Smooth muscle cell (in vitro differentiated cells): Measurements from ENCODE around the gene METRN. TPM values are rescaled to one million over a fixed set of nuclear protein-coding genes. Genes with fewer than 3 reads are reported as not detected.

Experiments
- DNase-seq: peaks from one replicate; lab custom pipeline; 2025; ENCODE audit not compliant: unreplicated experiment; lab: John Stamatoyannopoulos, UW
- H2AFZ ChIP-seq: fragments of 200-600 bp; sonication (generic); 2 replicates; pipeline ENCODE4 v1.6.0; 2016; ENCODE audit warnings: antibody characterized with exemption, low read depth, mild to moderate bottlenecking
- H3F3A ChIP-seq: fragments of 200-600 bp; sonication (generic); 2 replicates; pipeline ENCODE4 v1.6.0; 2017; ENCODE audit warnings: antibody characterized with exemption, low read depth
- H3K27ac ChIP-seq: fragments of 200-600 bp; sonication (generic); 2 replicates; pipeline ENCODE4 v1.5.1; 2016; ENCODE audit warnings: low read depth, mild to moderate bottlenecking
- H3K27me3 ChIP-seq: fragments of 200-600 bp; sonication (generic); 2 replicates; pipeline ENCODE4 v1.6.1; 2016; ENCODE audit warnings: low read depth, mild to moderate bottlenecking
- H3K36me3 ChIP-seq: fragments of 200-600 bp; sonication (generic); 2 replicates; pipeline ENCODE4 v1.5.1; 2016; ENCODE audit warnings: low read depth
- H3K4me1 ChIP-seq: fragments of 200-600 bp; sonication (generic); 2 replicates; pipeline ENCODE4 v1.5.1; 2016; ENCODE audit warnings: low read depth
- H3K4me2 ChIP-seq: fragments of 200-600 bp; sonication (generic); 2 replicates; pipeline ENCODE4 v1.6.0; 2016; ENCODE audit warnings: mild to moderate bottlenecking
- H3K4me3 ChIP-seq: fragments of 200-600 bp; sonication (generic); 2 replicates; pipeline ENCODE4 v1.5.1; 2016; ENCODE audit warnings: mild to moderate bottlenecking
- H3K79me2 ChIP-seq: fragments of 200-600 bp; sonication (generic); 2 replicates; pipeline ENCODE4 v1.6.0; 2016; ENCODE audit warnings: low read depth, mild to moderate bottlenecking
- H3K9ac ChIP-seq: fragments of 200-600 bp; sonication (generic); 2 replicates; pipeline ENCODE4 v1.6.0; 2016; ENCODE audit warnings: low read depth
- H3K9me3 ChIP-seq: fragments of 200-600 bp; sonication (generic); replicated peaks from 2 replicates; pipeline ENCODE4 v1.5.1; 2016; ENCODE audit warnings: low read depth
- H4K20me1 ChIP-seq: fragments of 200-600 bp; sonication (generic); 2 replicates; pipeline ENCODE4 v1.6.0; 2016; ENCODE audit warnings: low read depth
- WGBS: methylation state at CpG from one replicate; pipeline ENCODE4 v1.1.7; 2016; ENCODE audit warnings: low lambda C conversion rate; 5-methylcytosine and 5-hydroxymethylcytosine counted together
- polyA plus RNA-seq: library from polyadenylated mRNA; unstranded; fragments of >200 nt; fragmentation: Nextera tagmentation; extraction: Ambion mirVana; gene quantifications from 2 replicates; pipeline ENCODE4 v1.2.1, GENCODE V29; 2016
- total RNA-seq: library from RNA; depleted of rRNA; stranded (reverse); fragments of >200 nt; gene quantifications from 2 replicates; pipeline ENCODE4 v1.2.3, GENCODE V29; 2014
- TF ChIP-seq, protein P1 (sequence below): fragments of 200-600 bp; sonication (generic); IDR thresholded peaks from 2 replicates; pipeline ENCODE4 v1.5.1; 2017; ENCODE audit warnings: borderline replicate concordance, mild to moderate bottlenecking, antibody characterized with exemption; ENCODE audit not compliant: insufficient read depth, poor library complexity, severe bottlenecking

Gene METRN
- total and polyA plus RNA-seq, 2 experiments from 2014 or later, result 30.6 to 193 TPM

GRCh38 chr16:760545-761343 is 45.8 kb downstream of the METRN start, which contains the start of gene MSLN:
TSS of gene MSLN (plus strand) at chr16:760734. CDS start at chr16:762681, 1,947 bp downstream.
- no peaks in the 10 kb centered on the region for H3F3A ChIP-seq
- H3K4me3 ChIP-seq, result no peak within 1 kb of the TSS
- H2AFZ ChIP-seq, result no peak within 1 kb of the TSS
- H3K27ac ChIP-seq, result no peak within 1 kb of the TSS
- no peaks in the 10 kb centered on the region for H4K20me1 ChIP-seq
- TF ChIP-seq, protein P1, sequence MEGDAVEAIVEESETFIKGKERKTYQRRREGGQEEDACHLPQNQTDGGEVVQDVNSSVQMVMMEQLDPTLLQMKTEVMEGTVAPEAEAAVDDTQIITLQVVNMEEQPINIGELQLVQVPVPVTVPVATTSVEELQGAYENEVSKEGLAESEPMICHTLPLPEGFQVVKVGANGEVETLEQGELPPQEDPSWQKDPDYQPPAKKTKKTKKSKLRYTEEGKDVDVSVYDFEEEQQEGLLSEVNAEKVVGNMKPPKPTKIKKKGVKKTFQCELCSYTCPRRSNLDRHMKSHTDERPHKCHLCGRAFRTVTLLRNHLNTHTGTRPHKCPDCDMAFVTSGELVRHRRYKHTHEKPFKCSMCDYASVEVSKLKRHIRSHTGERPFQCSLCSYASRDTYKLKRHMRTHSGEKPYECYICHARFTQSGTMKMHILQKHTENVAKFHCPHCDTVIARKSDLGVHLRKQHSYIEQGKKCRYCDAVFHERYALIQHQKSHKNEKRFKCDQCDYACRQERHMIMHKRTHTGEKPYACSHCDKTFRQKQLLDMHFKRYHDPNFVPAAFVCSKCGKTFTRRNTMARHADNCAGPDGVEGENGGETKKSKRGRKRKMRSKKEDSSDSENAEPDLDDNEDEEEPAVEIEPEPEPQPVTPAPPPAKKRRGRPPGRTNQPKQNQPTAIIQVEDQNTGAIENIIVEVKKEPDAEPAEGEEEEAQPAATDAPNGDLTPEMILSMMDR, result no peak
- no peaks in the 10 kb centered on the region for H3K79me2 ChIP-seq
- DNase-seq, result no peak
- no peaks in the 10 kb centered on the region for H3K27me3 ChIP-seq
- no peaks in the 10 kb centered on the region for H3K36me3 ChIP-seq
- no peaks in the 10 kb centered on the region for H3K4me1 ChIP-seq
- H3K9me3 ChIP-seq, result no peaks in the 10 kb centered on the region
- no peak within 1 kb of the TSS for H3K9ac ChIP-seq
- WGBS, result 86% methylated on average over 31 of the region's 37 CpGs
- no peak within 1 kb of the TSS for H3K4me2 ChIP-seq

DNA sequence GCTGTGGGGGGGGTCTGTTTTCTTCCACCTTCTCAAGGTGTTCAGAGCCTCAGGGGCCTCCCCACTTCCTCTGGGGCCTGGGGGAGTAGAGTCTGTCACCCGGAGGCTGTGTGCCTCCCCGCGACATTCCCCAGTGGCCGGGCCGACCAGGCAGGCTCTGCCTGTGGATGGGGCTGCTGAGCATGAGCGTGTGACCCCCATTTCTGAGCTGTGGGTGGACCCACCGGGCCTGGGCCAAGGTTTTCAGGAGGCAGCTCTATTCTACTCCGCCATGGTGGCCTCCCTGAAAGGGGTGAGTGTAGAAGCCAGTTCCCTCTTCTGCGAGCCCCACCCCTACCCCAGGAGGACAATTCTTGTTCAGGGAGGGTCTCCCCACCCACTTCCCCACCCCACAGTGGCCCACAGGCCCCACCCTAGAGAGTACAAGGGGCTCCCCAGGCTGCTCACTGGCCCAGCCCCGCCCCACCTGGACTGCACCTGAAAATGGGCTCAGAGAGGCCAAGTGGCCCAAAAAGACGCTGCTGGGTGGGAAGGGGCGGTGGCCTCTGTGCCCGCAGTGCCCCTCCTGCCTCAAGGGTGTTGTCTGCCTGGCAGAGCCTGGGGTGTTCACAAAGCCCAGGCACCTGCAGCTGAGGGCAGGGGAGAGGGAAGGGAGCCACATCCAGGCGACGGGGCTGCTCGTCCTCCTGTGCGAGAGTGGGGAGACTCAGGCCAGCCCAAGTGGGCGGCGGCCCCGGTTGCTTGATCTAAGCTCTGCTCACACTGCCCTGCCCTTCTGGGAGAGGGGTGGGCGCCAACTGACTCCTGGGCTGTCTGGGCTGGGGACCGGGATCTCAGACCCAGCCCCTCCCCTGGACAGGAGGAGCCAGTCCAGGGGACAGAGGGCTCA is 47.0 kb downstream of the METRN start:
- Histone ChIP-seq H3K79me2 (no peaks in the 10 kb centered on the region), H3K9me3 (no peaks in the 10 kb centered on the region), H3K36me3 (no peaks in the 10 kb centered on the region), H4K20me1 (no peaks in the 10 kb centered on the region), H3K4me2 (no peak overlapping the region), H3K4me3 (no peak overlapping the region), H2AFZ (no peak overlapping the region), H3K27me3 (no peaks in the 10 kb centered on the region), H3K4me1 (no peaks in the 10 kb centered on the region), H3K9ac (no peak overlapping the region), H3K27ac (no peak overlapping the region), H3F3A (no peaks in the 10 kb centered on the region)
- TF ChIP-seq, protein P1, result no peak
- DNase-seq, result no peak
- 84% methylated on average over 20 of the region's 22 CpGs for WGBS

GRCh38 chr16:762595-763268 is 47.8 kb downstream of the METRN start:
- Histone ChIP-seq H4K20me1 (no peaks in the 10 kb centered on the region), H3K4me1 (no peaks in the 10 kb centered on the region), H3K36me3 (no peaks in the 10 kb centered on the region), H3K79me2 (no peaks in the 10 kb centered on the region), H3F3A (no peaks in the 10 kb centered on the region), H2AFZ (no peak overlapping the region), H3K27me3 (no peaks in the 10 kb centered on the region), H3K4me2 (no peak overlapping the region), H3K27ac (no peak overlapping the region), H3K9ac (no peak overlapping the region), H3K9me3 (no peaks in the 10 kb centered on the region), H3K4me3 (no peak overlapping the region)
- TF ChIP-seq, protein P1, result no peak
- no peak for DNase-seq
- 92% methylated on average over 15 of the region's 17 CpGs for WGBS
